HS-27A (cell line): ENCODE data around the gene PDZD2.

Experiments used
- DNase-seq: peaks from one replicate; pipeline ENCODE4 v3.0.0-alpha.2; 2012; ENCODE audit warnings: low read depth, missing footprints

Gene PDZD2

DNA sequence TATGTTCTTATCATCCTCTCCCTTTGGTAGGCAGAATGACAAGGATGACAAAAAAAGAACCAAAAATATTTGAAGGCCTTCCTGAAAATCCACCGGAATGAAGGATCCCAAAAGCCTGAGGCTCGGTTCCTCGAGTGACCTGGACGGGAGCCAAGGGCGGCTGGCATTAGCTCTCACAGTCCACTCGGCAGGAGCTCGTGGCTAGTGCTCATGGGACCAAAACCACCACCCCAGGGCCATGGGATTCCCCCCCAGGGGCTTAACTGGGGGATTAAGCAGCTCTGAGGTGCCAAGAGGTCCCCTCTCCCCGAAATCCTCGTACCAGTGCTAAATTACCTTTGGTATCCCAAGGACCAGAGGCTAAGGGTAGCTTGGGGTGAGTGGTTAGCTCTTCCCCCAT, 586 bp upstream of the PDZD2 start:
- no peak for DNase-seq

DNA sequence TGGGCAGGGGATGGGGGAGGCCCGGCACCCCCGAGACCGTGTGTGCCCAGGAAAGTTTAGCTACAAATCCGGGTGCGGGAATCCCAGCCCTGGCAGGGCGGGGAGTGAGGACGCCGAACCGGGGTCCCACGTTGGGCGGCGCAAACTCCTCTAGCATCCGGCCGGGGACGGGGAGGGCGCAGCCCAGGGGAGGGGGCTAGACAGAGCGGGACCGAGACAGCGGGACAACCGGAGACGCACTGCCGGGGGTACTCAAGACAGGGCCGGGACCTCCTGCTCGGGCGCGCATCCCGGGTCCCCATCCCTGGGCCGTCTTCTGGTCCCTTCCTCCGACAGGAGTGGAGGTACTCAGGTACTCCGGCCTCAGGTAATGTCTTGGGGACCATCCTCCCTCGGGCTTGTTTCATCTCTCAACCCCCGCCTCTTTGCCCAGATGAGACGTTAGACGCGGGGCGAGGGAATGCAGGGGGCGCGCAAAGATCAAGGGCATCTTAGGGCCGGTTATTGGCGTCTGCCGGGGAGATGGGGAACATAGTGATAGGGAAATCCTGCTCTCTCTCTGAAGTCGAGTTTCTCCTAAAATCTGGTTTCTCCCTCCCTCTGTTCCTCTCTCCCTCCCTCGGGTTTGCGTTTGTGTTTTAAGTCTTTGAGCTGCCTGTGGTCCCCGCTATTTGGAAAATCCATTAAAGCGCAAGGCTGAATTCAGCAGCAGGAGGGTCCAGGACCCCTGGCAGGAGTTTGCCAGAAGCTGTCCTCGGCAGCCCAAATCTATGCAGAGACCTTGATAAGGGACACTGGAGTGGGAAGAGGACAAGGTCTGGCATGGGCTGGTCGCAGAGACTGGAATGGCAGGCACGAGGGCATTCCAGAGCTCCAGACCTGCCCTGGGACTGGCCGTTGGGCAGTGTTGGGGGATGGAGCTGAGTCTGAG, 815 bp downstream of the PDZD2 start:
- DNase-seq, result no peak

DNA sequence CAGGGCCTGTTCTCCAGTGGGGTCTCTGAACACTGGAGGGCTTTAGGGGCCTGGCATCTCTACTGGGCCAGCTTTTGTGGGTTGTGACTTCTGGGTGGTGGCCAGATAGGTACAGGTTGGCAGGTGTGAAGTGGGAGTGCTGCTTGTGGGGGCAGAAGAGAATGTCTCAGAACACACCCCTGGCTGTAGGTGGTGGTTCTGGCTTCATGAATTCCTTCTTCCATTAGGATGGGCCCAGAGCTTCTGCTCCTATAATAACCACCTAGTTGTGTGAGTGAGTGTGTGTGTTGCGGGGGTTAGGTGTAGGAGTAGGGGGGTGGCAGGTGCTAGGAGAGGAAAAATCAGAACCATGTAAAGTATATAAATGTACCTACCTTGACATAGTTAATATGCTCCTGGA, 1.6 kb downstream of the PDZD2 start:
- no peak for DNase-seq

DNA sequence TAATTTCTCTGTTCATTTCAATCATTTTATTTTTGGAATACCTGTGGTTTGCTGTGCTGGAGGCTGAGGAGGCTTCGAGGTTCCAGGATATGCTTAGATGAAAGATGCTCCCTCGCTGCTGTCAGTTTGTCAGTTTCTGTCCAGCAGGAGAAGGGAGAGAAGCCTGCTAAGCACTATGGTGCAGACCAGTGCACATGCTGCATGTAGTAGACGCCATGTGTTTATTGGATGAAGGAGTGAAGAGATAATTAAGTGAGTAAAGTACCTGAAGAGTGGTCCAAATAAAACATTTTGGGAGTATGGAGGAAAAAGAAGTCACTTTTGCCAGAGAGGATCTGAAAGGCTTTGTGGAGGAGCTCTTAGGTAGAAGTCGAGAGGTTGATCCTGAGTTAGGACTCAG, 2.1 kb downstream of the PDZD2 start:
- DNase-seq, result no peak

DNA sequence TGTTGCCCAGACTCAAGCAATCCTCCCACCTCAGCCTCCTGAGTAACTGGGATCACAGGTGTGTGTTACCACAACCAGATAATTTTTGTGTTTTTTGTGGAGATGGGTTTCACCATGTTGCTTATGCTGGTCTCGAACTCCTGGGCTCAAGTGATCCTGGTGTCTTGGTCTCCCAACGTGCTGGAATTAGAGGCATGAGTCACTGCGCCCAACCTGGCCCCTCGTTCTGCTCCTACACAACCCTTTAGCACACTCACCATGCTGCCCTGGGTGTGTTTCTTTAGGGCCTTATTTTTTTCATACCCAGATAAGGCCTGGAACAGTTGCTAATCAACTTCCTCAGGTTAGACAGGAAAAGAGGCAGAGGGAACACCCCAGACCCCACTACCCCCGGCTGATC, 2.6 kb downstream of the PDZD2 start:
- no peak for DNase-seq

DNA sequence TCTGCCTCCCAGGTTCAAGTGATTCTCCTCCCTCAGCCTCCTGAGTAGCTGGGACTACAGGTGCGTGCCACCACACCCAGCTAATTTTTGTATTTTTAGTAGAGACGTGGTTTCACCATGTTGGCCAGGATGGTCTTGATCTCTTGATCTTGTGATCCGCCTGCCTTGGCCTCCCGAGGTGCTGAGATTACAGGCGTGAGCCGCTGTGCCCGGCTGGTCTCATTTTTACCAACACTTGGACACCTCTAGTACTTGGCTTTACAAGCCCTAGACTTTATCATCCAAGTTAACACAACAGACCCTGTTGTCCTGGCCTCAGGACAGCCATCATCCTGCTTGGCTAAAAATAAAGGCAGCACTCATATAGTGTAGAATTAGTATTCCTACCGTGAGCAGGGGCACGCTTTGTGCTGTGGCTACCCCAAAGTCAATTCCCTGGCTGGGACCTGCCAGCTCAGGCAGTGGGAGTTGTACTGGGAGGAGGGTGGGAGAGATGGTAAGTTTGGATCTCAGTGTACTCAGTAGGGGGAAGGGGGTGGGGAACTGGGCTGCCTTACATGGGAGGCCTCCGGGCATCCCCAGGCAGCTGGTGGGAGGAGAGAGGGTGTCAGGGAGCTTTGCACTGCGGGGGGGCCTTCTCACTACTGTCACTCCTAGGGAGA, 6.6 kb downstream of the PDZD2 start:
- DNase-seq, result no peak

DNA sequence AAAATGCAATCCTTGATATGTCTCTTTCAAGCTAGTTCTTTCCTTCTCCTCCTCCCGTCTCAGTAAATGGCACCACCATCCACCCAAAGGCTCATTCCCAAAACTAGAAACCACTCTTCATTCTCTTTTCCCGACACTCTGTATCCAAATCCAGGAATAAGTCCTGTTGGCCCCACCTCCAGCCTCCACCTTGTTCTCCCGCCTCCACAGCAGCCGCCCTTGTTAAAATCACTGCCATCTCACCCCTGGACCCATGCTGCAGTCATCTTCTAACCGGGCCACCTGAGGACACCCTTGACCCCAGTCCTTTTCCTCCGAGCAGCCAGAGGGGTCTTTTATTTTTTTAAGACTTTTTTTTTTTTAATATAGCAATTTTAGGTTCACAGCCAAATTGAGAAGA, 9.4 kb downstream of the PDZD2 start:
- no peak for DNase-seq

DNA sequence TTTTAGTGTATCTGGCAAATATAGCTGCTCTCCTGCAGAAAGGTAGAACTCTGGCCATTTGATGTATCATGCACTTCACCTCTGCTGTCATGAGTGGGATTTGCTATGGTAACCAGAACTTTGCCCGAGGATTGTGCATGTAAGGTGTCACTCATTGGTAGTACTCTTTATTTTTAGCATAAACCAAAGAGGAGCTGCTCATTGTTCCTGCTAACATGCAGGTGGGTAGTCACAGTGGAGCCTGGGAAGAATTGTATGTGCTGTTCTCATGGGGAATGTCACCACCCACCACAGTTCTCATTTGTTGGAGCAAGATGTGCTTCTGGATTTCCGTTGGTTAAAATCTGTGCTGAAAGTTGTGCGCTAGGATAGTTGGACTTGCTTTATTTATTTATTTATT, 12.3 kb downstream of the PDZD2 start:
- DNase-seq, result no peak

DNA sequence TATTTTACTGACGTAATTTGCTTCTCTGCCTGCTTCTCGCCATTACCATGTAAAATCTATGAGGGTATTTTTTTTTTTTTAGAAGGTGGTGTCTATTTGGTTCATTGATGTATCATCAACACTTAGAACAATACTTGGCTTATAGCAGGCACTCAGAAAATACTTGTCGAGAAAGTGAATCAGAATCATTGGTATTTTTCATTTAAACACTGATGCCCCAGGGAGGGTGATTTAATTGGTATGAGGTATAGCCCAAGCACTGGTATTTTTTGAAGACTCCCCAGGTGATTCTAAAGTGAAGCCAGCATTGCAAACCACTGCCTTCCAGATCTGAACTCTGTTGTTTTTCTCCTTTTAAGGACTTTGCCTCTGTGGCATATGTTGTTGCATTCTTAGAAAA, 16.6 kb downstream of the PDZD2 start:
- DNase-seq, result no peak

DNA sequence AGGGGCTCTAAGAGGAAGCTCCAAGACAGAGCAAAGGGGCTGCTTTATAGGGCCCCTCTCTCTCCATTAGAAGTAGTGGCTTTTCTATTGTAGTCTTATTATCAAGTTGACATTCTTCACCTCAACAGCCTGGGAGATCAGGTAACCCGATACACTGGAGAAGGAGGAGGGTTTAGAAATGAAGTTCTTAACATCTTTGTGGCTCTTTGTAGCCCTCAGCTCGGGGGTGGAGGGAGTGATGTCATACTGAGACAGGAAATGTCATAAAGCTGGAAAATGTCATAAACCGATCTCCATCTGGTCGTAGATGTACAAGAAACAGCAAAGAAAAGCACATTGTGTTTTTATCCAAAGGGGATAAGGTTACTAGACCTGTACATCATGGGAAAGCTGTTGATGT, 17.9 kb downstream of the PDZD2 start:
- DNase-seq, result no peak

DNA sequence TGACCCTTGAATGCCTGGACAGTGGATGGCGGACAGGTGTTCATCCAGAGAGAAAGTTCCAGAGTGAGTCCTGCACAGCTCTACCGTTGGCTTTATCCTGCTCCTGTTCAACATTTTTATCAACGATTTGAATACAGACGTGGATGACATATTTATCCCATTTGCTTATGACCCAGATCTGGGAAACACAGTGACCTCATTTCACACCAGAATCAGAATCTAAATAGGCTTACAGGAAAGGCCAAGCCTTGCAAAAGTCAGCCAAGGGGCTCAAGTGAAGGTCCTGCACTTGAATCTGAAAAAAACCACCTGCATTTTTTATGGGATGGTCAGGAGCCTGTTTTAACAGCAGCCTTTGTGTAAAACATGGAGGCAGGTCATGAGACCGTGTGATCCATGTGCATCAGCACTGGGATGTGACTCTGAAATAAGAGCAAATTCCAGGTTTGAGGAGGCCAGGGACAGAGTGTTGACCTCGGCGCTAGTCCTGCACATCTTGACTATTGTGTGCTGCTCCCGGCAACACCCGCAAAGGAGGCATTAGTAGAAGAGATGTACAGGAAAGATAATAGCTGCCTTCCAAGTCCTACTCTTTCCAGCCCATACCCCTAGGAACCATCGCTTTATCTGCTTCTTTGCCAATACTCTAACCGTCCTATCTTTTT, 18.5 kb downstream of the PDZD2 start:
- no peak for DNase-seq

DNA sequence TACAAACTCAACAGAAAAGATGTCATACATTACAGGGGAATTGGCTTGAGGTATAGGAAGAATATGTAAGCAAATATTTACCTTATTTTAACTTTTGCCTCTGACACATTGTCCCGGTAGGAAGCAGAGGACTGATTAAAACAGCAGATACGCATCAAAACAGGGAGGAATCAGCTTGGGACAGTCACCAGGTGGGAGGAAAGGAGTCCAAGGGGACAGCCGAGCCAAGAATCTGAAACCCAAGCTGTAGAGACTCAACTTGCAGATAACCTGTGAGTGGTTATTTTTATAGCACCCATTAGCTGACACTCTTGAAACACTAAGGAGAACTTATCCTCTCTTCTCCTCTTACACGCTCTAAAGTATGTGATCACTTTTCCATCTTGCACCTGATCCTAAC, 22.3 kb downstream of the PDZD2 start:
- DNase-seq, result no peak

DNA sequence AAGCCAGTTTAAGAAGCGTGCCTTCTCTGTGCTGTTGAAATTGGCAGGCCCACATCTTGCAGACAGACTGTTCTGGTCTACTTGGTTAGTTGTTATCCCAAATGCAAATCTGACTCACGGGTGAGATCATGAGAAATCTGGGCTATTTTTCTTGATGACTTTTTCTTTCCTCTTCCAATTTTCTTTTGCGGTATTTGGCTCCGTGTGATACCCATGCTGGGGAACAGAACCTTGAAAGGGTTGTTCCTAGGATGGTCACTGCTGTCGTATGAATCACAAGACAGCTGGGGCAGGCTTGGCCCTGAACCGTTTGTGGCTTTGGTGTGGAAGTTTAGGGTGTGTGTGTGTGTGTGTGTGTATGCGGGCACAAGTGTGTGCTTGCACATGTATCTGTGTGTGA, 24.6 kb downstream of the PDZD2 start:
- DNase-seq, result no peak

DNA sequence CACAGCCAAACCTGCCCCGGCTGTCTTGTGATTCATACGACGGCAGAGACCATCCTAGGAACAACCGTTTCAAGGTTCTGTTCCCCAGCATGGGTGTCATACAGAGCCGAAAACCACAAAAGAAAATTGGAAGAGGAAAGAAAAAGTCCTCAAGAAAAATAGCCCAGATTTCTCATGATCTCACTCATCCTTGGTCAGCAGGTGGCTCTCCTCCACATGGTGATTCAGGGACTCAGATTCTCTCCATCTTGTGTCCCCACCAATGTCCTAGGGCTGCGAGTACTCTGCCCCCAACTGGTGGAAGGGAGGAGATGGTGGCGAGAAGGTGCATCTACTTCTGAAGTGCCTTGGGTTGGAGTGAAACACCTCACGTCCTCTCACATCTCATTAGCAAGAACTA, 25.6 kb downstream of the PDZD2 start:
- no peak for DNase-seq

DNA sequence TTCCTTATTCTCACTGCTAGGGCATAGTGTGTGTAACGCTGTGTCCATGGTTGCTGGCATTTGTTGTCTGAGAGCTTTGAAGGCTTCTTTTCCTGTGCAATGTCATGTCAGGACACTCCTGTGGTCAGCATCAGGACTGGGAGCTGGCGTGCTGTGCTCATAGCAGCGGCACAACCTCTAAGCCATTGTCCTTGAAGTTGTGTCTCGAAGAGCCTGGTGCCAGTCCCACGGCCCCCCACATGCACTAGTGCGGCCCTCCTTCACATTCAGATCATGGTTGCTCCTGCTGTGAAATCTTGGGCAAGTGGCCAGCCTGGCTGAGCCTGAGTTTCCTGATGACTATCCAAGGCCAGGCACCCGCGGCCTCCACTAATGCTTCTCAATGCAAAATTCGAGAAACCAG, 32.4 kb downstream of the PDZD2 start:
- no peak for DNase-seq

DNA sequence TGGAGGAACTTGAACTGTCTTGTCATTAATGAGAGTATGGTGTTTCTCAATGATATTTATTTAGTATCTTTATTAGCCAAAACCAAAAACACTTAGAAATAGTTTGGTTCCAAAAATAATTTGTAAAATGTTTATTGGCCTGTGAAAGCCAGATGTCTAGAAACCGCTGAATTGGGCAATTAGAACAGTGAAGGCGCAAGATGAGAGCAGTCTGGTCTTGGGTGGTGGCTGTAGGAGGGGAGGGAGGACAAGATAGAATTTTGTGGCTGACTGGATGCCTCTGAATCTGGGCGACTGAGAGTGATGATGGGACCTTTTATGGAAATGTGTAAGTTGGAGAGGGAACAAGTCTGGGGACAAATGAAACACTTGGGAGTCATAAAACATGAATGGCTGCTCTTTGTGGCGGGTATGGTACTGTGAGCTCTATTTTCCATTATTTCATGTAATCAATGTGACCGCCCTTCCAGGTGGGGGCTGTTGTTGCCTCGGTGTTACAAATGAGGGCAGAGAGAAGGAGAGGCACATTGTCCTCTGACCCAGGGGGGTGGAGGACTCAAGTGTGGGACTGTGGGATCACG, 35.5 kb downstream of the PDZD2 start:
- DNase-seq, result no peak

DNA sequence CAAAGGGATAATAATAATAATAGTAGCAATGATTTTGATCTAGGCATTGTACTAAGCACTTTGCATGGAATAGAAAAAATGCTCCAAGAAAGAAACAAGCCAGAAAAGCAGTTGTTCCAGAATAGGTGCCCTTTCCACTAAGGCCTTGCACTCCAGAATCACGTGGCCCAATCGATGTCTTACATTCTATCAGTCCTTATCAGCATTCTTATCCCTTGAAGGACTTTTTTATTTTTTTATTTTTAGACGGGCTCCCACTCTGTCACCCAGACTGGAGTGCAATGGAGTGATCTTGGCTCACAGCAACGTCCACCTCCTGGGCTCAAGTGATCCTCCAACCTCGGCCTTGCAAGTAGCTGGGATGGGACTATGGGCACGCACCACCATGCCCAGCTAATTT, 36.5 kb downstream of the PDZD2 start:
- DNase-seq, result no peak

DNA sequence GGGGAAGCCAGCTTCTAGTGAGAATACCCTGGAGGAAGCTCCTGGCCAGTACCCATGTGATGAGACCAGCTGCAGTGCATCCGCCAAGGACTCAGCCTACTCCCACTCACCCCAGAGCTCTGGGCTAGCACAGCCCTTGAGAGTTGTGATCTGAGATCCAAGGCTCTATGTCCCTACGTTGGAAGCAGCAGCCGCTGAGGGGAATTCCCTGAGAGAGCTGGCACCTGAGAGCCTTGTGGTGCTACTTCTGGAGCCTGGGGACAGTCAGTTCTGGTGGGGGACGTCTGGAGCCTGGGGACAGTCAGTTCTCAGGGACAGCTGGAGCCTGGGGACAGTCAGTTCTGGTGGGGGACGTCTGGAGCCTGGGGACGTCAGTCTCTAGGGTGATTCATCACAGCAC, 39.2 kb downstream of the PDZD2 start:
- no peak for DNase-seq

DNA sequence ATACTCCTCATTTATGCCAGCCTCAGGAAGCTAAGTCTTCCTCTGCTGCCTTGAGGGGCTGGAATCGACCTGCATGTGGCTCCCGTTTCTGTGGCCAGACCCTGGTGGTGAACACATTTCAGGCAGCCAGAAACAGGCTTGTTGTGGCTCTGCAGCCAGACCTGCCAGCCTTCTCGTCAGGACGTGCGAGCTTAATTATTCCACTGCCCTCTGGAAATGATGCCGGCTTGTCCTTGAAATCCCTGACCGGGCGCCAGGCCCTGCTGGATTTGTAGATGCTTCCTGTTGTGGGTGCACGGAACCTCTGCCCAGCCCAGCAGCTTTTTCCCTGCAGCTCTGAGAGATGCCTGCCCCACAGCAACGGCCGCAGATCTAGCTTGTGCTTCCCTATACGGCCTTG, 41.6 kb downstream of the PDZD2 start:
- no peak for DNase-seq

DNA sequence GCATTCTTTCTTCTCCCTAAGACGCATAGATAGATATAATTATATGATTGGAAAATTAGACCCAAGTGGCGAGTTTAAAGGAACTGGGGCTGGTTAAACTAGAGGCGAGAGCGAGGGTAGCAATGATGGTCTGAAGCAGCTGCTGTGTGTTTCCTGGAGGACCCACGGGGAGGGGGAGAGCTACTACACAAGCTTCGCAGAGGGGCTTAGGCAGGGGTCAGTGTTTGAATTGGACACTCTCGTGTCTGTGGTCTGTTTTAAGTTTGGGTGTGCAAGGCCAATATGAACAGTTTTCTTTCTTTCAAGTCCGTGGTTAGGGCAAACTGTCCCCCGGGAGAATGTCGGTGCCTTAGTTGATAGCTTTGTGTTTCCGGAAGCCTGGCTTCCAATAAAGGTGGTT, 43.1 kb downstream of the PDZD2 start:
- DNase-seq, result no peak

DNA sequence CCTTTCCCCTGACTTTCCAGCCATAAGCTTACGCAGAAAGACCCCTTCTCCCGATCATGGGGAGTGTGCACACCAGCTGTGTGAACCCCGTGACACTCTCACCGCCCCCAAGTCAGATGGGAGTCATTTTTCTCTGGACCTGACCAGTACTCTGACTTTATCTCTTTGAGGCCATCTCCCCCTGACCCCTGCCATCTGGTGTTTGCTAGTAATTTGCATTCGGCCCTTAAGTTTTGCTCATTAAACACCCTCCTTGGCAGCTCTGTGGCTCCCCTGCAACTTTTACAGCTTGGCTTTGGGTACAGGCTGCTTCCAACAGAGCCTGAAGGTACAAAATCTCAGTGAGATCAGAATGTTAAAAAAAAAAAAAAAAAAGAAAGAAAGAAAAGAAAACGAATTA, 43.9 kb downstream of the PDZD2 start:
- no peak for DNase-seq

DNA sequence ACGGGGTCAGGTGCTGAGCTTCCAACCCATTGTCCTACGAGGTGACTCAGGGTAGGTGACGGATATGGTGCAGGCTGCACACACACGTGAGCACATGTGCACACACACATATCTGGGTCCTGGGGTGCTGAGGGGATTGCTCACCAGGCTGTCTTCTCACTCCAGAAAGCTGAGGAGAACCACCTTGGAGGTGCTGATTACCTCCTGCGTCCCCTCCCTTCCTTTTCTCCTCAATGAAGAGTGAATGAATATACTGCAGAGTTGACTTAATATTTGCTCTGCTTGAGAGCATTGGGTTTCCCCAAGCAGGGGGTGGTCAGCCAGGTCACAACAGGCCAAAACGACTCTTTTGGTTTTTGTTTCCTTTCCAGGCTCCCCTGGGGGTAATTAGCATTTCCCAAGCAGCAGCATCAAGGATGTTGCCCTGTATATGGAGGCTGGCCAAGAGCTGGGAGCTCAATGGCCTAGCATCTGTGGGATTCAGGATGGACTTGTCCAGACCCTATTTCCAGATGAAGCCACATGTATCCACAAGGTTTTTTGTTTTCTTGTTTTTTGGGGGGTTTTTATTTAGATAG, 49.7 kb downstream of the PDZD2 start:
- no peak for DNase-seq
